GM12864 (cell line): ENCODE results near the gene NRDE2.

Experiments
- DNase-seq: peaks from one replicate; pipeline ENCODE4 v3.0.0-alpha.2; 2011; ENCODE audit warnings: low read depth
- H3K4me3 ChIP-seq: 2 replicates; pipeline ENCODE4 v1.5.1; 2011; ENCODE audit warnings: mild to moderate bottlenecking, low read depth, low read length, control low read depth
- CTCF ChIP-seq: IDR thresholded peaks from 2 replicates; pipeline ENCODE4 v1.5.1; 2011; ENCODE audit warnings: low read depth, mild to moderate bottlenecking, moderate library complexity, low read length, control low read depth, inconsistent platforms; ENCODE audit errors: missing control alignments

The NRDE2 gene

GRCh38 chr14:90308561-90308960 is 23.2 kb downstream of the NRDE2 start:
- no peak overlapping the region for H3K4me3 ChIP-seq
- DNase-seq = no peak
- TF ChIP-seq CTCF = no peak

GRCh38 chr14:90305176-90305601 is 26.6 kb downstream of the NRDE2 start:
- no peak overlapping the region for H3K4me3 ChIP-seq
- no peak for DNase-seq
- TF ChIP-seq CTCF = no peak

- no peak overlapping the region for H3K4me3 ChIP-seq
- no peak for DNase-seq
- TF ChIP-seq CTCF = no peak
These were observed 27.2 kb downstream of the NRDE2 start for GRCh38 chr14:90304502-90304901.

GRCh38 chr14:90303473-90303872 is 28.3 kb downstream of the NRDE2 start:
- no peak for TF ChIP-seq CTCF
- no peak for DNase-seq
- no peak overlapping the region for H3K4me3 ChIP-seq

- DNase-seq = no peak
- no peak overlapping the region for H3K4me3 ChIP-seq
- TF ChIP-seq CTCF = no peak
These were observed 29.0 kb downstream of the NRDE2 start for GRCh38 chr14:90302529-90303303.

GRCh38 chr14:90301668-90302090 is 30.1 kb downstream of the NRDE2 start:
- no peak for DNase-seq
- peak; percentile 20 for TF ChIP-seq CTCF
- no peak overlapping the region for H3K4me3 ChIP-seq

- no peak overlapping the region for H3K4me3 ChIP-seq
- no peak for TF ChIP-seq CTCF
- no peak for DNase-seq
These were observed 30.6 kb downstream of the NRDE2 start for GRCh38 chr14:90301122-90301521.
